SK-N-SH (cell line): ENCODE data around the gene CDH18.

Experiments
- EZH2phosphoT487 ChIP-seq: fragments of 200-600 bp; sonication (generic); IDR thresholded peaks from 2 replicates; pipeline ENCODE4 v1.6.1; 2017; ENCODE audit warnings: low read depth, mixed run types, mild to moderate bottlenecking, antibody characterized with exemption, moderate library complexity, borderline replicate concordance
- FOSL2 ChIP-seq: IDR thresholded peaks from 2 replicates; pipeline ENCODE4 v1.4.0; 2012; ENCODE audit warnings: low read depth, mild to moderate bottlenecking, moderate library complexity, borderline replicate concordance
- MAX ChIP-seq: IDR thresholded peaks from 2 replicates; pipeline ENCODE4 v1.4.0; 2012; ENCODE audit warnings: low read depth
- TF ChIP-seq, protein P1 (sequence below): fragments of 200-600 bp; sonication (generic); IDR thresholded peaks from 2 replicates; pipeline ENCODE4 v1.6.1; 2017; ENCODE audit warnings: antibody characterized with exemption, mild to moderate bottlenecking, moderate library complexity

DNA sequence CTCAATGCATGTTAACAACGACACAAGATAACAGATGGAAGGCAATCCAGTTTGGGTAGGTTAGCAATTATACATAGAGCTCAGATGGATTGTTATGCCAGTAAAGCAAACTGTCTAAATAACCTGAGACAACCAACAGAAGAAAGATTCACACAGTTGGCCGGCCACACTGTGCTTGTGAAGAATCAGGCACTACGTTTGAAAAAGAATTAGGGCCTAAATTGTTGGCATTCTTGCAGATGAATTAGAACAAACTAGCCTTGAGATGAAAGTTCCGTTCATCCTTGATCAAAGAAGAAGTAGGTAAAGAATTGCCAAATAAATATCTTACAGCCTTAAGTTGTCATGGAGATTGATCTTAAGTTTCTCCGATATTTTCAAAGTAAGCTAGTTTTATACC is 210.6 kb downstream of the CDH18 start:
- TF ChIP-seq, protein P1, sequence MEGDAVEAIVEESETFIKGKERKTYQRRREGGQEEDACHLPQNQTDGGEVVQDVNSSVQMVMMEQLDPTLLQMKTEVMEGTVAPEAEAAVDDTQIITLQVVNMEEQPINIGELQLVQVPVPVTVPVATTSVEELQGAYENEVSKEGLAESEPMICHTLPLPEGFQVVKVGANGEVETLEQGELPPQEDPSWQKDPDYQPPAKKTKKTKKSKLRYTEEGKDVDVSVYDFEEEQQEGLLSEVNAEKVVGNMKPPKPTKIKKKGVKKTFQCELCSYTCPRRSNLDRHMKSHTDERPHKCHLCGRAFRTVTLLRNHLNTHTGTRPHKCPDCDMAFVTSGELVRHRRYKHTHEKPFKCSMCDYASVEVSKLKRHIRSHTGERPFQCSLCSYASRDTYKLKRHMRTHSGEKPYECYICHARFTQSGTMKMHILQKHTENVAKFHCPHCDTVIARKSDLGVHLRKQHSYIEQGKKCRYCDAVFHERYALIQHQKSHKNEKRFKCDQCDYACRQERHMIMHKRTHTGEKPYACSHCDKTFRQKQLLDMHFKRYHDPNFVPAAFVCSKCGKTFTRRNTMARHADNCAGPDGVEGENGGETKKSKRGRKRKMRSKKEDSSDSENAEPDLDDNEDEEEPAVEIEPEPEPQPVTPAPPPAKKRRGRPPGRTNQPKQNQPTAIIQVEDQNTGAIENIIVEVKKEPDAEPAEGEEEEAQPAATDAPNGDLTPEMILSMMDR, result no peak
- TF ChIP-seq MAX (no peak), FOSL2 (no peak), EZH2phosphoT487 (no peak)
